IPS DF 4.7 (cell line): ENCODE measurements around the gene FRMD4A.
"Not testable (repeated sequence)": the region's sequence is repeated elsewhere in the genome, so short reads cannot be mapped to it uniquely, and the experiment has no call there.

Experiments used
- DNase-seq: peaks from one replicate; pipeline ENCODE4 v3.0.0-alpha.2; 2013; ENCODE audit warnings: low spot score; ENCODE audit errors: extremely low read depth

The FRMD4A gene

GRCh38 chr10:14241196-14241595, 89.5 kb downstream of the FRMD4A start:
- DNase-seq: no peak

- DNase-seq: no peak
These were observed 90.2 kb downstream of the FRMD4A start for GRCh38 chr10:14240253-14241189.

DNA sequence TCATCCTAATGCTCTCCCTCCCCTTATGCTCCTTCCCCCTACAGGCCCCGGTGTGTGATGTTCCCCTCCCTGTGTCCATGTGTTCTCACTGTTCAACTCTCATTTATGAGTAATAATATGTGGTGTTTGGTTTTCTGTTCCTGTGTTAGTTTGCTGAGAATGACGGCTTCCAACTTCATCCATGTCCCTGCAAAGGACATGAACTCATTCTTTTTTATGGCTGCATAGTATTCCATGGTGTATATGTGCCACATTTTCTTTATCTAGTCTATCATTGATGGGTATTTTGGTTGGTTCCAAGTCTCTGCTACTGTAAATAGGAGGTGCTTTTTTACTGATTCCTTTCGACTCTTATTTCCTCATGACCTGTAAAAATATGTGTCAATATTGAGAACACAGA, 92.1 kb downstream of the FRMD4A start:
- not testable (repeated sequence) for DNase-seq

DNA sequence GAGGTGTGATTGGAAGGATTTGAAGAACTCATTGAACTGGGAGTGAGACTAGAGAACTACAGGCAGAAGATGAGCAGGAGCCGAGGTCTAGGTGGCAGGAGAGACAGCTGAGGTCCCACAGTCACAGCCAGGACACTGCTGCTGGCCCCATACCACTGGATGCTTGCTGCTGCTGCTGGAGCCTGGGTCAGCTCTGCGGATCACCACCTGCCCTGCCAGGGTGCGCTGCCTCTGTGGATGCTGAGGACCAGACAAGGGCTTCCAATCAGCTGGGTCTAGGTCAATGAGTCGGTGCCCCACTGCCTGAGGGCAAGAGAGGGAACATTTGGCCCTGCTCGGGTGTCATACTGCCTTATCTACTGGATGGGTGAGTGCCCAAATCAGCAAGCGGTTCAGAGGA, 94.4 kb downstream of the FRMD4A start:
- DNase-seq: no peak

- no peak for DNase-seq
These were observed 95.0 kb downstream of the FRMD4A start for GRCh38 chr10:14235566-14236195.

DNA sequence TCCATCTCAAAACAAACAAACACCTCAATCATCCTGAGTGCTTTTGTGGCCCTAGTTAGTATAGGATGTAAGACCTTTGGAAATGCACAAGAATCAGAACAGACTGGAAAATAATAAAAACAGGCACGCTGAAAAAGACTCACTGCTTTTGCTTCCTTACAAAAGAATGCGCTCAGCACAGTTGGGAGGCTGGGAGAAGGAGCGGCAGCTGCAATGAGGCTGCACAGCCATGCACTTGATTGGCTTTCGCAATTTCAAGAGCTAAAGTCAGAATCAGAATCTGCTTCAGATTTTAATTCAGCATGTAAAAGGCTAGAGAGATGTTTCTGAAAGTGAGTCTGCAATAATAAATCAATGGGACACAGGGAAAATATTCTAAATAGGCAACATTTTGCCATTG, 97.2 kb downstream of the FRMD4A start:
- no peak for DNase-seq

DNA sequence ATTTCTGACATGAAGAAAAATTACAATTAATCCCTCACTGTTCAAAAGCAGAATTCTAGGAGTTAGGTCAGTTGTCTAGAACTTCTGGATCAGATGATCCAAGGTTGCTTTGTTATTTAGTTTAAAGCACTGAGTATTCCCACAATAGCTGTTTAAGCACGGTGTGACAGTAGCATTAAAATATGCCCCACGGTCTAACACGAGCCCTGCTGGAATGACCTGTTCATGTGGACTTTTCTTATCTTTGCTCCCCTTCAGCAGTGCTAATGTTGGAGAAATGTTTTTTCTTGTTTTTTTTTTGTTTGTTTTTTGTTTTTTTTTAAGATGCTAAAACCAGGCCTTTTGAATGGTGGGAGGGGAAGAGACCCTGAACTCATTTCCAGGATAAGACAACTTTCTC, 101.9 kb downstream of the FRMD4A start:
- DNase-seq: not testable (repeated sequence)

GRCh38 chr10:14225379-14225778, 105.3 kb downstream of the FRMD4A start:
- DNase-seq: no peak

DNA sequence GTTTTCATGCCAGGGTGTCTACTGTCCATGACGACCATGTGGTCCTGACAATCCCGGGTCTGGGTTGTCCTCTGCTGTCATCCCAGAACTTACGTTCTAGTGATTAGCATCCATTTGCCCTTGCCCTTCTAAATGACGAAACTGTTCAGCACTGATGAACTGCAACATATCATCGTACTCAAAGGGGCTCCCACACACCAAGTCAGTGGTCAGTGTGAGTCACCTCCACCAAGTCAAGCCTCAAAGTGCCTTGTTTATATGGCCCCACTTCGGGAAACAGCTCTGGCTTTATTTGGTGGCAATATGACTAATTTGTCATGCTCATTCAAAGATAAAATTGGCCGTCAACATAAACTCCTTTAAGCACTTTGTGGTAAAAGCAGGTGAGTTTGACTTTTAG, 110.7 kb downstream of the FRMD4A start:
- DNase-seq: no peak

GRCh38 chr10:14219411-14219810, 111.3 kb downstream of the FRMD4A start:
- DNase-seq: no peak

GRCh38 chr10:14215641-14216040, 115.1 kb downstream of the FRMD4A start:
- DNase-seq: no peak

GRCh38 chr10:14213703-14214102, 117.0 kb downstream of the FRMD4A start:
- DNase-seq: not testable (repeated sequence)

- no peak for DNase-seq
These were observed 119.1 kb downstream of the FRMD4A start for GRCh38 chr10:14211610-14212009.

GRCh38 chr10:14208231-14208630, 122.5 kb downstream of the FRMD4A start:
- DNase-seq: no peak

GRCh38 chr10:14205233-14205632, 125.5 kb downstream of the FRMD4A start:
- DNase-seq: no peak

GRCh38 chr10:14200698-14201544, 129.8 kb downstream of the FRMD4A start:
- no peak for DNase-seq

DNA sequence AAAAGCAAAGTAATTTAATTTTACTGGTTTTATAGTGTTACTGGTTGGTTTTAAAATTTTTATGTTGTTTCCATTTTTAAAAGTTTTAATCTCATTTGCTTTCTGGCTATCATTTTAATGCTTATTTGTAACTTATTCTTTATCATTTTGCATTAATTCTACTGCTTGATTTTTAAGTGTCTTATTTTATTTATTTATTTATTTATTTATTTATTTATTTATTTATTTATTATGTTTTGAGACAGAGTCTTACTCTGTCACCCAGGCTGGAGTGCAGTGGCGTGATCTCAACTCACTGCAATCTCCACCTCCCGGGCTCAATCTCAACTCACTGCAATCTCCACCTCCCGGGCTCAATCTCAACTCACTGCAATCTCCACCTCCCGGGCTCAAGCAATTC, 131.6 kb downstream of the FRMD4A start:
- not testable (repeated sequence) for DNase-seq

DNA sequence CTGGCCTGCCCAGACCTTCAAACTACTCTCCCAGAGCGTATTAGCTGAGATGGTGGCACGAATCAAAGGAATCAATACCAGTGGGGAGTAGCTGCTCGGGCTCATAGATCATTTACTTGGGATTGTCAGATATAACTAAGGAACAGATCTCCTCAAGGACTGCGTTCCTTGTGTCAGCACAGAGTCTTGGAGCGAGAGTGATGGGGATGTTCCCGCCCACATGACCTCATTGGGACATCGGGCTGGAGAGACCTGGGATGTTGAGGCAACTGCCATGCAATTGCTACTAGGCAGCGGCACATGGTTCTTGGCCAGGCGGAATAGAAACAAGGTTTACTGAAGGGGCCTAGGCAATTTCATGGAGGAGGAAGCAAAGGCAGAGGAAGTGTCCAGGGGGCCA, 132.6 kb downstream of the FRMD4A start:
- DNase-seq: no peak

- no peak for DNase-seq
These were observed 134.6 kb downstream of the FRMD4A start for GRCh38 chr10:14196113-14196512.

GRCh38 chr10:14195433-14195832, 135.3 kb downstream of the FRMD4A start:
- no peak for DNase-seq

GRCh38 chr10:14192746-14193145, 138.0 kb downstream of the FRMD4A start:
- no peak for DNase-seq

- no peak for DNase-seq
These were observed 138.9 kb downstream of the FRMD4A start for GRCh38 chr10:14191871-14192270.
